HUES48 (cell line): ENCODE results near the gene ILDR1.

Experiments used
- H3K27ac ChIP-seq: one replicate; pipeline ENCODE4 v1.7.0; 2013; ENCODE audit warnings: low read depth, low read length, inconsistent platforms
- H3K27me3 ChIP-seq: 2 replicates; pipeline ENCODE4 v1.6.1; 2013; ENCODE audit warnings: mild to moderate bottlenecking, low read length; ENCODE audit not compliant: control insufficient read depth, insufficient read depth
- H3K36me3 ChIP-seq: 2 replicates; pipeline ENCODE4 v1.6.1; 2013; ENCODE audit warnings: low read length; ENCODE audit not compliant: control insufficient read depth, insufficient read depth
- H3K4me1 ChIP-seq: 2 replicates; pipeline ENCODE4 v1.6.1; 2013; ENCODE audit warnings: mild to moderate bottlenecking, low read length; ENCODE audit not compliant: control insufficient read depth, insufficient read depth
- H3K4me3 ChIP-seq: 2 replicates; pipeline ENCODE4 v1.5.1; 2013; ENCODE audit warnings: mild to moderate bottlenecking, low read depth, low read length
- H3K9ac ChIP-seq: 2 replicates; pipeline ENCODE4 v1.6.1; 2013; ENCODE audit warnings: mild to moderate bottlenecking, low read depth, low read length, moderate library complexity
- H3K9me3 ChIP-seq: 2 replicates; pipeline ENCODE4 v1.6.1; 2013; ENCODE audit warnings: low read length; ENCODE audit not compliant: control insufficient read depth, insufficient read depth

ILDR1 gene

GRCh38 chr3:122021811-122022401, at the start of gene ILDR1:
Gene ILDR1 (minus strand): TSS chr3:122022247. CDS start chr3:122022077, 170 bp downstream.
- no peaks in the 10 kb centered on the region for H3K9me3 ChIP-seq
- peaks cover 9% of the 10 kb centered on the region; the same call in 1 of the 2 replicates for H3K4me1 ChIP-seq
- peak within 1 kb of the TSS; percentile 69; the same call in 1 of the 2 replicates for H3K9ac ChIP-seq
- no peaks in the 10 kb centered on the region for H3K36me3 ChIP-seq
- peak within 1 kb of the TSS; percentile 81 for H3K4me3 ChIP-seq
- no peak within 1 kb of the TSS for H3K27ac ChIP-seq
- H3K27me3 ChIP-seq, result 0 out of 2 replicates have a peak, but pooled peaks cover 3% of the 10 kb centered on the region

GRCh38 chr3:122067588-122068240, 45.7 kb upstream of the ILDR1 start:
- peaks cover 5% of the 10 kb centered on the region; the same call in 1 of the 2 replicates for H3K4me1 ChIP-seq
- H3K27ac ChIP-seq, result no peak overlapping the region
- H3K9ac ChIP-seq, result no peak overlapping the region

GRCh38 chr3:122067214-122067550, 45.1 kb upstream of the ILDR1 start:
- Histone ChIP-seq H3K27ac (no peak overlapping the region), H3K4me3 (no peak overlapping the region), H3K36me3 (no peaks in the 10 kb centered on the region), H3K9ac (no peak overlapping the region), H3K9me3 (no peaks in the 10 kb centered on the region), H3K4me1 (peaks cover 5% of the 10 kb centered on the region; the same call in 1 of the 2 replicates), H3K27me3 (no peaks in the 10 kb centered on the region)

More at GRCh38 chr3:122067588-122068240, 45.7 kb upstream of the ILDR1 start:
- Histone ChIP-seq H3K4me3 (no peak overlapping the region), H3K9me3 (no peaks in the 10 kb centered on the region), H3K36me3 (no peaks in the 10 kb centered on the region), H3K27me3 (no peaks in the 10 kb centered on the region)

- Histone ChIP-seq H3K27ac (no peak overlapping the region), H3K9ac (no peak overlapping the region), H3K4me3 (no peak overlapping the region), H3K27me3 (no peaks in the 10 kb centered on the region), H3K9me3 (no peaks in the 10 kb centered on the region), H3K4me1 (peaks cover 5% of the 10 kb centered on the region; the same call in 1 of the 2 replicates), H3K36me3 (no peaks in the 10 kb centered on the region)
Measured at GRCh38 chr3:122066331-122067213, 44.5 kb upstream of the ILDR1 start.

- Histone ChIP-seq H3K27me3 (no peaks in the 10 kb centered on the region), H3K4me1 (peaks cover 5% of the 10 kb centered on the region; the same call in 1 of the 2 replicates), H3K36me3 (no peaks in the 10 kb centered on the region), H3K9ac (no peak overlapping the region), H3K27ac (no peak overlapping the region), H3K4me3 (no peak overlapping the region), H3K9me3 (no peaks in the 10 kb centered on the region)
Measured at GRCh38 chr3:122064326-122064725, 42.3 kb upstream of the ILDR1 start.

- Histone ChIP-seq H3K4me3 (no peak overlapping the region), H3K9ac (no peak overlapping the region), H3K27me3 (no peaks in the 10 kb centered on the region), H3K9me3 (no peaks in the 10 kb centered on the region), H3K36me3 (no peaks in the 10 kb centered on the region), H3K27ac (no peak overlapping the region), H3K4me1 (peaks cover 5% of the 10 kb centered on the region; the same call in 1 of the 2 replicates)
Measured at GRCh38 chr3:122063908-122064307, 41.9 kb upstream of the ILDR1 start.

- Histone ChIP-seq H3K27ac (no peak overlapping the region), H3K4me1 (peaks cover 3% of the 10 kb centered on the region; the same call in 1 of the 2 replicates)
Measured at GRCh38 chr3:122060040-122060698, 38.1 kb upstream of the ILDR1 start.

GRCh38 chr3:122058294-122058693, 36.2 kb upstream of the ILDR1 start:
- Histone ChIP-seq H3K27me3 (no peaks in the 10 kb centered on the region), H3K27ac (no peak overlapping the region), H3K4me3 (no peak overlapping the region), H3K4me1 (peaks cover 4% of the 10 kb centered on the region; the same call in 1 of the 2 replicates), H3K9me3 (no peaks in the 10 kb centered on the region), H3K9ac (no peak overlapping the region), H3K36me3 (no peaks in the 10 kb centered on the region)

More at GRCh38 chr3:122060040-122060698, 38.1 kb upstream of the ILDR1 start:
- Histone ChIP-seq H3K4me3 (no peak overlapping the region), H3K9me3 (no peaks in the 10 kb centered on the region), H3K9ac (no peak overlapping the region), H3K36me3 (no peaks in the 10 kb centered on the region), H3K27me3 (no peaks in the 10 kb centered on the region)

GRCh38 chr3:122057671-122058070, 35.6 kb upstream of the ILDR1 start:
- Histone ChIP-seq H3K36me3 (no peaks in the 10 kb centered on the region), H3K27me3 (no peaks in the 10 kb centered on the region), H3K4me1 (peaks cover 4% of the 10 kb centered on the region; the same call in 1 of the 2 replicates), H3K9me3 (no peaks in the 10 kb centered on the region), H3K4me3 (no peak overlapping the region), H3K27ac (no peak overlapping the region), H3K9ac (no peak overlapping the region)

GRCh38 chr3:122055215-122055614, 33.2 kb upstream of the ILDR1 start, which contains the start of gene CD86:
Gene CD86 (plus strand): TSS chr3:122055362. CDS start chr3:122055490, 128 bp downstream.
- no peak within 1 kb of the TSS for H3K4me3 ChIP-seq
- H3K9ac ChIP-seq, result no peak within 1 kb of the TSS
- peaks cover 4% of the 10 kb centered on the region; the same call in 1 of the 2 replicates for H3K4me1 ChIP-seq
- H3K27ac ChIP-seq, result no peak within 1 kb of the TSS
- no peaks in the 10 kb centered on the region for H3K36me3 ChIP-seq
- no peaks in the 10 kb centered on the region for H3K27me3 ChIP-seq
- H3K9me3 ChIP-seq, result no peaks in the 10 kb centered on the region
